GM19025 (cell line): ENCODE results near the gene ATXN1.
"Not testable (repeated sequence)": the region's sequence is repeated elsewhere in the genome, so short reads cannot be mapped to it uniquely, and the experiment has no call there.

Experiments
- ATAC-seq: cut with Tn5 transposase; IDR thresholded peaks from one replicate; pipeline ENCODE4 v1.9.1; 2021; ENCODE audit warnings: mild to moderate bottlenecking, low read depth, moderate library complexity; ENCODE audit not compliant: unreplicated experiment

The ATXN1 gene

DNA sequence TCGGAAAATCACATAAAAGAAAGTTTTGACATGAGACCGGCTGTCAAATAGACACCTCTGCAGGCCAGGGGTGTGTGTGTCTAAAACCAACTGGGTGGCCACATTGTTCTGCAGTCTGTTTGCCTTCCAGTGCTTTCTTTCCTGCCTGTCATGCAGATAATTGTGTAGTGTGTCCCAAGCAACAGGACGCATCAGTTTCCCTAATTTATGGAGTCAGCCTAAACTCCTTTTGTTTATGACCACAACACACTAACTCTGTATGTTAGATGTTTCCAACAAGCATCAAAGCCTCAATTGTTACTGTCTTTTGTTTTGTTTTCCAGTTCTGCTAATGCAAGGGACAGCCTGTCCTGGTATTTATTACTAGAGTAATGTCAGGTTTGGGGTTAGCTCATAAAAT lies 205.7 kb downstream of the ATXN1 start:
- no peak for ATAC-seq

DNA sequence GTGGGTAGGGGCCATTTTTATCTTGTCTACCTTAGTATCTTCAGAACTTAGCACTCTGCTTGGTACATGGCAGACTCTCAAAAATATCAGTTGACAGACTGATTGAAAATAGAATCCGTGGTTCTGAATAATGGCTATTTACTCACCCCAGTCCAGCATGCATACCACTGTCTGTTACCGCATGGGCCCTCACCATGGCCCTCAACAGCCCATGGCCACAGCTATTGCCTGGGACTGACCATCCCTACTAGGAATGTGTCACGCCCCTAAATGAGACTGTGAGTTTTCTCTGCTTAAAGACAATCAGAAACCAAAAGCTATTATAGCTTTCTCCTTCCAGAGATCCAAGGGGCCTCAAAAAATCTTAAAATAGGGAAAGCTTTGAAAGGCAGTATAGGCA lies 207.7 kb downstream of the ATXN1 start:
- ATAC-seq, result no peak

DNA sequence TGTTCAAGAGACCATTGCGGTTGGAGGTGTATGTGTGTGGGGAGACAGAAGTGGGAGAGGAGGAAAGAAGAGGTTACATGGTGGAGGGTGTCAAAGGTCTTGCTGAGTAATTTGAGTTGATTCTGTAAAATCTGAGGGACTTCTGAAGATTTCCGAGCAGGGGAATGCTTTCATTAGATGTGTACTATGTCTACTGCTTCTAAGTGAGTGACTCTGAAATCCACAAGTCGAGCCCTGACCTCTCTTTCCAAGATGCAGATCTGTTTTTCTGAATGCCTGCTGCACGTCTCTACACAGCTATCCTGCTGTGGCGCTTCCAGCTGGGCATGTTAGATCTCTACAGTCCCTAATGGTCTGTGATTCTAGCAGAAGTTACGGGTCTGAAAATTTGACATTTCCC lies 209.8 kb downstream of the ATXN1 start:
- ATAC-seq, result no peak

DNA sequence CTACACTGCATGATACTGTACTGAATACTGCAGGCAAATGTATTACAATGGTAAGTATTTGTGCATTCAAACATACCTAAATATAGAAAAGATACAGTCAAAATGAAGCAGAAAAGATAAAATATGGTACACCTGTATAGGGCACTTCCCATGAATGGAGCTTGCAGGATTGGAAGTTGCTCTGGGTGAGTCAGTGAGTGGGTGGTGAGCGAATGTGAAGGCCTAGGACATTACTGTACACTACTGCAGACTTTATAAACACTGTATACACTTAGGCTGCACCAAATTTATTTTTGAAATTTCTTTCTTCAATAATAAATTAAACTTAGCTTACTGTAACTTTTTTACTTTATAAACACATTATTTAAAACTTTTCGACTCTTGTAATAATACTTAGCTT lies 213.1 kb downstream of the ATXN1 start:
- ATAC-seq, result no peak

DNA sequence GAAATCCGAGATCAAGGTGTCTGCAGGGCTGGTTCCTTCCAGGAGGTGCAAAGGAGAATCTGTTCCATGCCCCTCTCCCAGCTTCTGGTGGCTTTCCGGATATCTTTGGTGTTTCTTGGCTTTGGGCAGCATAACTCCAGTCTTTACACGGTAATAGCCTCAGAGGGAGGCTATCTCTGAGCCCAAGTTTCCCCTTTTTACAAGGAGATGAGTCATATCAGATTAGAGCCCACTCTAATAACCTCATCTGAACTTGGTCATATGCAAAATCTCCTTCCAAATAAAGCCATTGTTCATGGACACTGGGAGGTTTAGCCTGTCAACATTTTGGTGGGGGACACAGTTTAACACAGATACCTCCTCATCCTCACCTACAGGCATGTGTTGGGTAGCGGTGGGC lies 213.7 kb downstream of the ATXN1 start:
- no peak for ATAC-seq

DNA sequence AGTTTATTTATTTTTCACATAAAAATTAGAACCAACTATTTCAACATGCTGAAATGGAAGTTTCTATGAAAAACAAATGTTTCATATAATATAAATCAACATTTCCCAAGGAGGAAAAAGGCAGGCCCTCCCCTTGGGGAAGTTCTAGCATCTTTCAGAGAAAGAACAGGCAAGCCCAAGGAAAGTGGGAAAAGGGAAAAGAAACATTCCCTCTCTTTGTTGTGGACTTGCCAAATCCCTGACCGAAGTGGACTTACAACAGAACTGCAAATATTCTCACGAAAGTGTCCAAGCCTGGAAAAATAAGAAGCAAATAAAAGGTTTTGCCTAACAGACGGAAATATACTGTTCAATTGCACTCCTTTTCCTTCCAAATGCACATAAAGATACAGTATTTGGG lies 214.4 kb downstream of the ATXN1 start:
- ATAC-seq, result no peak

DNA sequence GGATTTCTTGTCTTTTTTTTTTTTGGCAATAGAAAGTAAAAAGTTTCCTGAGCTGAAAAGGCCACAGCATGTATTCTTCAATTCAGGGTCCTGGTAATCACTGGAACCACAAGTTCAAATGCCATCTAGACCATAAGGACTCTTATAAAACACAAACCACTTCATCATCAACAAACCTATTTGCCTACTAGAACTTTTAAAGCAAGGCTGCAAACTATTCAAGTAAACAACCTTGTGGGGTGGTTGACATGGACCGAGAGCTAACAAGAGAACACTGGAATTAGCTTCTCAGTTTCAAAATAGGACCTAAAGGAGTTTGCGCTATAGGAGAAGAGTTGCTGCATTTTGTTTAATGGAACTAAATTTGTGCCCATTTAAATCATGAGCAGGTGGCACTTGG lies 215.9 kb downstream of the ATXN1 start:
- ATAC-seq, result no peak

DNA sequence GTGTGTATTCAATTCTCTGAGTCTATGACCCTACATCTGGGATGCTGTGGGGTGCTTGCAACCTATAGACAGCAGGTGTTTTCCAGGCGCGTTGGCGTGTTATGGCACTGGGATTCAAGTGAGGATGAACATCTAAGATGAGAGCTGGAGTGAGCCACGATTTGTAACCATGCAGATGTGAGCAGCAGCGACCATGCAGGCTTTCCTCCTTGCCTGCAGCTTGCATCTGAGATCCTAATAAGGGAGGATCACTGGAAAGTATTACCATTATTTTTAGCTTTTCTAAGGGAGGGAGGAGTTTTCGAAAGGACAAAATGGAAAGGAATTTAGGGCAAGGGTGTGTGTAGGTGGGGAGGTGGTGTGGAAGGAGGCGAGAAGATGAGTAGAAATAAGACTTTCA lies 216.7 kb downstream of the ATXN1 start:
- no peak for ATAC-seq

DNA sequence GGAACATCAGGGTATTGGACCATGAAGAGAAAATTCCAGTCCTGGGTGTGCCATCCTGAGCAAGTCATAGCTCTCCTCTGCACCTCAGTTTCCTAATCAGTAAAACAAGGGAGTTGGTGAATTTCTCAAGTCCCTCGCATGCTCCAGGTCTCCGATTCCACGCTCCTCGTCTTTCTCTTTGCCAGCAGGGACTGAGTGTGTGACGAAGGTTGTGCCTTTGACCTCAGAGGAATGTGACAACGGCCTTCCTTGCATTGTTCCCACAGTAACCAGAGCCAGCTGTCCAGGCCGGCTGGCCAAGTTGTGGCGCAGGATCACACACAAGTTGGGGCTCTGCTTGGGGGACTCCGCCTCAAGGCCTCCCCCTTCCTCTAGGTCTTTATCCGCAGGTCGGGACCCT lies 217.3 kb downstream of the ATXN1 start:
- ATAC-seq, result no peak

DNA sequence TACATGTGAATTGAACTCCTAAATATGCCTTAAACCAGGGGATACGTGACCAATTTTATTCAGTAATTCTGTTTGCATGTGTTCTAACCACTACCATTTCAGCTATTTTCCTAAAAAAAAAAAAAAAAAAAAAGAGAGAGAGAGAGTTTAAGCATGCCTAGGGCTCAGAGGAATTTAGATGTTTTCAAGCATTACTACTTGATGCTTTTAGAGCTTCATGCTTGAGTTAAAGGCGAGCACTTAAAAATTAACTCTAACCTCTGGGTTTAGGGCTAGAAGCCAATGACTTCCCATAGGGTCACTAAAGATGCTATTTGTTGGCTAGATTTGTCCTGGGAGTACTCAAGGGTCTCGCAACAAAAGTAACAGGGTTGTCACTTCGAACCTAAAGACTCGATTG lies 217.7 kb downstream of the ATXN1 start:
- ATAC-seq, result no peak

DNA sequence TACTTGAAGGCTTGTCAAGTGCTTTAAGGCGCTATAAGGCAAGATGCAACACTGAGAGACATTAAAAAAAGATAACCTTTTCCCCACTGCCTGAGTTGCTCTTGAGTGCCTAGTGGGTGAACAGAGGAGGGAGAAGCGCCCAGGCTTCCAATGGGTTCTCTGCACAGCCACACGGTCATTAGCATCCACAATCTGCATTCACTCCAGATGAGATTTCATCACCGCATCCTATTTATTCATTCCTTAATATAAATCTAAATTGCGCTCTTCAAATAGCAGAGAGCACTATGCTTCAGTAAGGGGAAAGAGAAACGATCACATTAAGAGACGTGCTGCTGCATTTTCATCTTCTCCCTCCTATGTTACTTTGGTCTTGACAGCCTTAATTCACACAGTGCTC lies 219.2 kb downstream of the ATXN1 start:
- ATAC-seq, result no peak

DNA sequence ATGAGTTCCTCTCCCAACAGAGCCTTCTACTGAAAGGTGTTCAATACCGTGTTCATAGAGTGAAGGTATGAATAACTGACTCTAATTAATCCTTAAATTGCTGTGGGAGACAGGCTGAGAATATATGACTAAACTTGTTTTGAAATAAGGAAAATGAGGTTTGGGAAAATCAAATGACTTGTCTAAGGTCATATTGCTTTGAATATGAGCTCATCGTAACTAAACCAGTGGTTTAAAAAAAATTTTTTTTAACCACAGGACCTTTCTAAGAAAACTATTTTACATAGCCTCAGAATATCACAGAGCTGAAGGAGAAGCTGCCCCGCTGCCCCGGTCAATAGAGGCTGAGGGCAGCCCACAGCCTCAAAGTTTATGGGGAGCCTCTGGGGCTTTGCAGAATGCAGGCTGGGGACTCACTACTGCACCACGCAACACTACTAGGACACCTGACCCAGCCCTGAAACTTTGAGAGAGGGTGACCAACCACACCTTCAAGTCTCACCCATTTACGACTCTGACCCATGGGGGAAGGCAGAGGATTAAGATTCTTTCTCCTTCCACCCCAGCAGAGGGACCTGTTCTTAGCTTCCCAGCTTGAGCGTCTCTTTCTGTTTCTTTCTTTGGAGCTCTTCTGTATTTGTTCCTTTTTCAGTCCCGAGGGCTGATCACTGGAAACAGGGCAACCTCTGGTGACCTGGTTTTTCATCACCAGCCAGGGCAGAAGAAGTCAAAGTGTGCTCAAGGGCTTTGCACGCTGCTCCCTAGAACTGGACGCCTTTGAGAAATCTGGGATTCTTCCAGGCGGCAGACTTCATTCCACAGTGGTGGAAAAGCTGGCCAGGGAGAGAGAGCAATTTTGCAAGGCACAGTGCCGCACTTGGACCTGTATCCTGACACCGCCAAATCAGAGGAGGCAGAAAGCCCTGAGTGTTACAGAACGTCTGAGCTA lies 220.2 kb downstream of the ATXN1 start:
- ATAC-seq, result peak; percentile 69

DNA sequence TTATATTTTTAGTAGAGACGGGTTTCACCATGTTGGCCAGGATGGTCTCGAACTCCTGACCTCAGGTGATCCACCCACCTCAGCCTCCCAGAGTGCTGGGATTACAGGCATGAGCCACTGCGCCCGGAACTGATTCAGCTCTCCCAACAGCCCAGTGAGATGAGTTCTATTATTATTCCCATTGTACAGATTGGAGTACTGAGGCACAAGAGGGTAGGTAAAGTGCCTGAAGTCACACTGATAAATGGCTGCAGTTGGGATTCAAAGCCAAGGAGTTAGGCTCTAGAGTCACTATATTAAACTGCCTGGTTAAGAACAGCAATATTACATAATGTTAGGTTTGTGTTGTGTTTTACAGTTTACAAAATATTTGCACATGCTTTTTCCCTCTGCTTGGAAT lies 220.9 kb downstream of the ATXN1 start:
- ATAC-seq, result not testable (repeated sequence)

DNA sequence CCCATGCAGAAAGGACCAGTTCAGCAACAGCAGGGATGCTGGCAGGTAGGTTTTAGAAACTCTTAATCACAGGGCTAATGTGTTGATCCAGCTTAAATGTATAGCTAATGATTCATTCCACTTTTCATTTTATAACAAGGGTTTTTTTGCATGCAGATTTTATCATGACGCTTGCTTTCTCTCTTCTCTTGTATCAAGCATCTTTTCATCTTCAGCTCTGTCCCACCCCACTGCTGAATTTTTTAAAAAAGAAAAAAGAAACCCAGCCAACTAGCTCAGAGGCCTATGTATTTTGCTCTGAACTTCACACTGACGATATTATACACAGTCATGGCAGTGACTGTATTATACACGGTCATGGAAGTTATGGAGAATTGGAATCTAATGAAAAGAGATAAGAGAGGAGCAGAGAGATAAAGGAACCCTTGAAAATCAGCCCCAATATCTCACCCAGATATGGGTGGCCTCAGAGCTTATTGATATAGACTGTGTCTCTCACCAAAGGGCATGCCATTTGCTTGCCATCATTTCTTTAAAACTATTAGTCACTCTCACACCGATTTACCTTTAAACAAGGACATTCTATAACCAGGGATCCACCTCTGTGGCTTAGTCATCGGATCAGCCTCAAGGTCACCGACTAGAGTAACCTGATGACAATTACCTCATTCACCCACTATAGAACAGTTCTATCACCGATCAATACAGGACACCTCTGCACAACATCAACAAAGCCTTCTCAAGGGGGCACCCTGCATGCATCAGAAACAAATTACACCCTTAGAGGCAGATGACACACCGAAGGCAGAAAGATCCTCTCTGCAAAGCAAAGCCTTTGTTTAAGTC lies 222.0 kb downstream of the ATXN1 start:
- ATAC-seq, result no peak

DNA sequence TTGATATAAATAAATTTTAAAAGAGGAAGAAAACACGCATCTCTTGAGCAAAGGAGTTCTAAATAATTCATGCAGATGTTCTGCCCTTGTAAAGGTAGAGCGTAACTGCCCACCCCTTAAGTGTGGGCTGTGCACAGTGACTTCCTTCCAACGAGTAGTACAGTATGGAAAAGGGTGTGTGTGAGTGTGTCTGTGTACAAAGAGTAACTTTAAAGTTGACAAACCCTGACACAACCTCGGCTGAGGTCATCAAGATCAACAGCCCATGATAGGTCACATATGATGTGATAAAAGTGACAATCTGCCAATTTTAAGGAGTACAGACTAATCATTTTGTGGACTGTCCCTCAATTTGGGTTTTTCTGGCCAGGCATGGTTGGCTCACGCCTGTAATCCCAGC lies 225.7 kb downstream of the ATXN1 start:
- no peak for ATAC-seq

DNA sequence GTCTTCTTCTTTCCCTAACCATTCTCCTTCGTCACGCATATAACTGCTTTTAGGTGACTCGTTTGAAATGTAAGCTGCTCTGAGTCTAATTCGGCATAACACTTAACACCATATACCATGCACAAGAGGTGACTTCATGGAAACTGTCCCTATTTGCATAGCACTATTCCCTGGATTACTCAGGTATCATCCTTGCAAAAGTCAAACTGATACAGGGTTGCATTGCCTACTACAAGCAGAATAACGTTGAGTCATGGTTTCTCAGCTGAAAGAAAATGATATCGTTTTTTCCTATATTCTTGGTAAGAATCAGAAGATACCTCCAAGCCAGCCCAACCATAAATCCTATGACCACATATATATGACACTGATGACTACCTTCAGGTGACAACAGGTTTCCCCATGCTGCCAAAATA lies 227.5 kb downstream of the ATXN1 start:
- ATAC-seq, result no peak

DNA sequence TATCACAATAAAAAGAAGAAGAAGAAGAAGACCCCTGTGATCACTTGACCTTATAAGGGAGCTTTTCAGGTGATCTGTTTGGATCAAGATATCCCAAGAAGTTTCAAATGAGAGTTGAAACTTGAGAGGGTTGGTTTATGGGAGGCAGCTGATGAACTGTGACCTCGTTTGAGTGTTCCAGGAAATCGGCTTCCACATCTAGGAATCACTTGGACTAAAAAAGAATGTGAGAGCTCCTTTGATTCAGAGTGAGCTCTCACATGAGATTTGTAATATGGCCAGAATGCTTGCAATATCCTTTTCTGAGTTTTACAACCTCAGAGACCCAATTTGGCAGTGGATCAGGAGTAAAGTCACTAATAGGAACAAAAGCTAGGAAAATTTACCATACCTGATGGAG lies 228.1 kb downstream of the ATXN1 start:
- ATAC-seq, result no peak

DNA sequence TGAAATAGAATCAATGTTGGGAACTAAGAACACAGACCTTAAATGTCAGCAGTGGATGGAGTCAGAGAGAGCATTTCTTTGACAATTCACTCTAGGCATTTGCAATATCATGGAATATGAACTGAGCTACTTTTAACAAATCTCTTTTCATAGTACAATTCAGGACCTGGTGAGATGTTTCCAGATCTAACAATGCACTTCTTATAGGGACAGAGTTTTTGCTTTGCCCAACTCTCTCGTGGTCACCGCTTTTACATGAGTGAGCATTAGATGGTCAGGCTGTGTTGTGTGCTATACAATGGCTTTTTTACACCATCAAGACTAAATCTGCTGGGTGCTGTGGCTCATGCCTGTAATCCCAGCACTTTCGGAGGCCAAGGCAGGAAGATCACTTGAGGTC lies 233.6 kb downstream of the ATXN1 start:
- no peak for ATAC-seq

DNA sequence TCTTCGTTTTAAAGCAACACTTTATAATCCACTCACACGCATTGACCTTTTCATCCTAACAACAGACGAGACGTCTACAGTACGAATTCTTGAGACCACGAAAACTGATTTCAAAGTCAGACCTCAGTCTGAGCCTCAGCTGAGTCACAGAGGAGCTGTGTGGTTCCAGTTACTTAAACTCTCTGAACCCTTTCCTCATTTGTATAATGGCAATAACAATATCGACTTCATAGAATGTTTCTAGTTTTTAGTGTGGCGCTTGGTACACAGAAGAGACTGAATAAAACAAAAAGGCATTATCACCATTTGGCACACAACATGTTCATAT lies 236.9 kb downstream of the ATXN1 start:
- ATAC-seq, result no peak

DNA sequence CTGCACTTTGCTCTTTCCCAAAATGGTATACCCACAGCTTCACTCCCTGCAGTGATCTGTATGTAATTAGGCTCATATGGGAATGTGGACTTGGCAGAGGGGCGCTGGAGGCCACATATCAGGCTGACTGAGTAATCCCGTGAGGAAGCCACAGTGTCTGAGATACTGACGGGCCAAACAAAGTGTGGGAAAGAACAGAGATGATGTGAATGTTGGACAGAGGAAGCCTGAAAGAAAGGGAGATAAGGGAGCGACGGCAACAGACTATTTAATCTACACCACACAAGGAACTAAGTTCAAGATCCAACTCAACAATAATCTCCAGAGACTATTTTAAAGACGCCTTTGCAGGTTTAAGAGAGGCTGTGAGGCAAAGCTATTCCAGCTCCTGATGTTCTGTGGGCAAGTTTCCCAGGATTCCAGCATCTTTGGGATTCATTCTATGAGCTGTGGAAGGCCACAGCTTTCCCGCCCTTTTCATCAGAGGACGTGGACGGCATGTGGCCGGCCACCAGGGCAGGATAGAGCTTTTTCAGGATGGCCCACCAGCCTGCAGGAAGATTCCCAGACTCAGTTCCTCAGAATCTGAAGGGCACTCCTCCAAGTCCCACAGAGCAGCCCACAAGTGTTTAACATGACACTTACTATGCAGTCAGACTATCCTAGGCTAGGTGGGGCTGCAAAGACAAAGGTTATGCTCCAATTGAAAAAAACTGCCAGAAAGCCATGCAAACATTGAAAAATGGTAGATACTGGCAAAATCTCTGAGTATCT lies 237.5 kb downstream of the ATXN1 start:
- no peak for ATAC-seq

DNA sequence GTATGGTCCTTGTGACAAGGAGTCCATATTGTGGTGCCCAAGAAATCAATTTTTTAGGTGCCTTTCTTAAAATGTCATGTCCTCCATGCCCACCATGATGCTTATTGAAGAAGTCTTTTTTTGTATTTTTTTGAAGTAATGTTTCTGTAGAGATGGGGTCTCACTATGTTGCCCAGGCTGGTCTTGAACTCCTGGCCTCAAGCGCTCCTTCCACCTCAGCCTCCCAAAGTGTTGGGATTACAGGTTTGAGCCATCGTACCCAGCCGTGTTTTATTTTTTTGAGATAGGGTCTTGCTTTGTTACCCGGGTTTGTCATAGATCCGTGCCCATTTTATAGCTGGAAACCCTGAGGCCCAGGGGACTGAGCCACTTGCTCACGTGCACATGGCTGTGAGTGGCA lies 238.3 kb downstream of the ATXN1 start:
- no peak for ATAC-seq
